ENCODE data around the gene SDHC.

Gene SDHC, protein sequence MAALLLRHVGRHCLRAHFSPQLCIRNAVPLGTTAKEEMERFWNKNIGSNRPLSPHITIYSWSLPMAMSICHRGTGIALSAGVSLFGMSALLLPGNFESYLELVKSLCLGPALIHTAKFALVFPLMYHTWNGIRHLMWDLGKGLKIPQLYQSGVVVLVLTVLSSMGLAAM

GRCh38 chr1:161314201-161314981 is at the start of gene SDHC:
Gene SDHC (plus strand): TSS chr1:161314381. CDS start chr1:161314406, 25 bp downstream.
- peak; percentile 80 to 82 for DNase-seq

GRCh38 chr1:161265305-161265704 is 48.9 kb upstream of the SDHC start:
- no peak for DNase-seq

GRCh38 chr1:161266202-161266601 is 48.0 kb upstream of the SDHC start:
- no peak for DNase-seq

DNA sequence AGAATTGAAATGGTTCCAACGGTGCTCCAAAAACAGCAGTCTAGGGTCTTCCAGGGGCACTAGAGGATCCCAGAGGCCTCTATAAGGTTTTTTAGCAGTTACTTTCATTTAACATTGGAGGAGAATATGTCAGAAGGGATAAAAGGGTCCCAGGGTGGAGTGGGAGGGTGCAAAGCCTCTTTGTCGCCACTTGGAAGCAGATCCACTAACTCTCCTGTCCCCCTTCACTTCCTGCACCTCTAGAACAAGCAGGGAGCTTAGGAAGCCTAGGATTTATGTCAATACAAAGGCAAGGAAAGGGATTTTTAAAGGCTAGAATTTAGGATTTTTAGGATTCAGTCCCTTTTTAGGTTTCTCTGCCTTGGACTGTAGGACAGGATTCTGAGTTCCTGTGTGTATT is 47.3 kb upstream of the SDHC start:
- no peak for DNase-seq

DNA sequence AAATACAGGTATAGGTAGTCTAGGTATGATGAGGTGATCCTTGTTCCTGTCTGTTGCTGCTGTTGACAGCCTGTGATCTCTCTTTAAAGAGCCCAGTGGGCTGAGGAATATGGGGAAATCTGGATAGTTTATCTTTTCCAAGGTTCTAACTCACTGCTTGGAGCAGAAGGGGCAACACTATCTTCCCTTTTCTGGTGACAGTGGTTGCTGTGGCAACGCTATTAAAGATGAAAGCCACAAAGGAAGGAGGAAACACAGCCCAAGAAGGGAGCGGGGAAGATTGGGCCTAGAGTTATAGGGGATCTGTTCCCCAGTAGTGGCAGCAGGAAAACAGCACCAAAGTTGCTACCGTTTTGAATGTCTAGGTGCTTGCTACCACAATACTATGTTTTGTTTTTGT is 46.9 kb upstream of the SDHC start:
- DNase-seq, result peak in 1 of 2 donors; percentile 60

GRCh38 chr1:161273402-161273801 is 40.8 kb upstream of the SDHC start:
- DNase-seq, result no peak

GRCh38 chr1:161274874-161275273 is 39.3 kb upstream of the SDHC start:
- no peak for DNase-seq

DNA sequence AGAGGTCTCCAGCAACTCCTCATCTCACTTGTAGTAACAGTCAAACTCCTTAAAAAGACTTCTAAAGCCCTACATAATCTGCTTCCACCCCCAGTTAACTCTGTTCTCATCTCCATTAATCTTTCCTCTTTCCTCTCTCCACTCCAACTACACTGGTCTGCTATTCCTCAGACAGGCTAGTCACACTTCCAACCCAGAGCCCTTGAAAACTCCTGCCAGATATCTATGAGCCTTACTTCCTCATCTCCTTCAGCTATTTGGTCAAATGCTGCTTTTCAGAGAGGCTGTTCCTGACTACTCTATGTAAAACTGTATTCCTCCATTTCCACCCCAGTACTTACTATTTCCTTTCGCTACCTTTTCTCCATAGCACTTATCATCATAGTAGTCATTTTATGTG is 31.2 kb upstream of the SDHC start:
- DNase-seq, result no peak

DNA sequence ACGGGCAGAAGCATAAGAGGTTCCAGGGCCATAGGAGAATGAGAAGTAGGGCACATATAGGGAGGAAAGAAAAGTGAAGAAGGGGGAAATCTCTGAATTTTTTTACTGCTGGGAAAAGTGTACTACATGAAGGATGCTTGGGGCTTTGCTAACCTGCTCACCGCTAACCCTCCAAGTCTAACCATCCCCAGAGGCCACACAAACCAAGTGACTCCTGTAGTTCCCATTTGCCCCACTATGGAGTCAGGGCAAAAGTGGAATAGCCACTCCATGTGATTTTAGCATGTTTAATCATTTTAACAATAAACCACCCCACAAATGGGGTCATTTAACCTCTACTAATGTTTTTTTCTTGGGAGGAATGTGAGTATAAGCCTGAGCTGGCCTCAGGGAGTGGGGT is 29.1 kb upstream of the SDHC start:
- DNase-seq, result no peak

DNA sequence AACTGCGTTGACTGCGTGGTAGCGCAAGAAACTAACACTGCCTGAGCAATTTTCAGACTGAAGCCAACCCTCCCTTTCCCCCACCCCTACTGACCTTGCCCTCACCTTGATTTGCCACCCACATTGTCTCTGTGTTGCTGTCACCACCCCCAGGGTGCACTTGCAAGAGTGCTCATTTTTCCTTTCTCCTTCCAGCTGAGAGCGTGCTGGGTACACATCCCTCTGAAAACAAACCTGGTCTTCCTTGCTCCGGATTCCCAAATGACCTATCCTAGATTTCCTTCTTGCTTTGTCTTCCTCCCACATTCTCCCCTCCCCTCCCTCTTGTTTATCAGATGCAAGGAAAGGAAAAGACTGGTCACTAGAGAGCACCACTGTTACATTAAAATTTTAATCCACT is 28.7 kb upstream of the SDHC start:
- DNase-seq, result no peak

DNA sequence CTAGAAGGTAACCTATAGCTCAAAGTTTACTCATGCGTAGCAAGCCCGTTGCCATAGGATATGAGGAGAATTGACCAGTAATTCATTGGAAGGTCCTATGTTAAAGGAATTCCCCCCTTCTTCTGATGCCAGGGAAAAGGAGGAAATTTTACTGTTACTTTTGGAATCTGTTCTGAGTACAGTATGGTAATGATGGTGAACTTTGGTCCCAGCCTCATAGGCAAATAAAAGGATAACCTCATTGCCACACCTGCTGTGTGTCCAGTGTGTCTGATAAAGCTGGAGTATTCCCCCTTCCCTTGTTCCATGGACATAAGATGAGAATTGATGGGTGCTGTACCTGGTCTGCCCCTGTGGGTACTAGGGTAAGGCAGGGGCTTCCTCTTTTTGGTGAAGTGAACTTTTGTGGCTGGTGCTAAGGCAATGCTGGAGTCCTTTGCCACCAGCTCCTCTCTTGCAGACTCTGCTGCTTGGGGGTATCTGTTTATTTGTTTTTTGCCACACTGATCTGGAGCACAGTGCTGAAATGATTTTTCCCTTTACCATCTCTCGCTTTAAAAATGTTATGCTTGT is 26.6 kb upstream of the SDHC start:
- DNase-seq, result no peak

- DNase-seq, result no peak
These were observed 23.4 kb upstream of the SDHC start for GRCh38 chr1:161290779-161291178.

DNA sequence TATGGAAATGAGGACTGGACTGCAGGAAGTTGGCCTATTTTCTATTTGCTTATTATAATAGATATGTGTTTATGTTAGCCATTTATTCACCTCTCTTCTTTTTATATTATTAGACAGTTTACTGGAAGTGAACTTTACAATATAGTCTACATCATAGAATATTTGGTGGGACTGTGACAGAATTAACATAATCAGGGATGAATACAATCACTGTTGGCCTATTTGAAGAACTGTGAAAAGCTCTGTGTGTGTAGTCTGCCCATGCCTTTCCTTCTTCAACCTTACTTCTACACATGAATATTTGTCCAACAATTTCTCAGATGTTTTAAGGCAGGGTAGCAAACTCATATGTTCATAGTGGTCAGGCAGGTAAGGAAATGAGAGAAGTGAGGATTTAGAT is 16.8 kb upstream of the SDHC start:
- no peak for DNase-seq

DNA sequence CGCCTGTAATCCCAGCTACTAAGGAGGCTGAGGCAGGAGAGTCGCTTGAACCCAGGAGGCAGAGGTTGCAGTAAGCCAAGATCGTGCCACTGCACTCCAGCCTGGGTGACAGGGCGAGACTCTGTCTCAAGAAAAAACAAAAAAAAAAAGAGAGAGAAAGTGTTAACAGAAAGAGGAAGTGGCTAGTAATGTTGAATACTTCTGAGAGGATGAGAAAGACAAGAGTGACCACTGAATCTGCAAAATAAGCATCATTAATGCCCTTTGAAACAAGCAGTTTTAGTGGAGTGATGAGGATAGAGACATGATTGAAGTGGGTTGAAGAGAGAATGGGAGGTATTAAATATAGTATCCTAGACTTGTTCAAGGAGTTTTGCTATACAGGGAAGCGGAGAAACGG is 16.1 kb upstream of the SDHC start:
- DNase-seq, result no peak

- no peak for DNase-seq
These were observed 14.8 kb upstream of the SDHC start for GRCh38 chr1:161299347-161299746.

DNA sequence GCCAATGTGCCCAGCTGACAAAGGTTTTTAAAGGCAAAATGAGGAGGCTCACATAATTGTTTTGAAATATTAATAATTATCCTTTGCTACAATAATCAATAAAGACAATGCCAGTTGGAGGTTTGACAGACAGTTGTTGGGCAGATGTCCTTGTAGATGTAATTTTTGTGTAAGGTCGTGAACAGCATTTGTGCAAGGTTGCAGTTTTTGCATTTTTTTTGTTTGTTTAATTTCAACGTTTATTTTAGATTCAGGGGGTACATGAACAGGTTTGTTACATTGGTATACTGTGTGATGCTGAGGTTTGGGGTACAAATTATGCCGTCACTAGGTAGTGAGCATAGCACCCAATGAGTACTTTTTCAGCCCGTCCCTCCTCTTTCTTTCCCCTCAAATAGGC is 13.7 kb upstream of the SDHC start:
- DNase-seq, result no peak

DNA sequence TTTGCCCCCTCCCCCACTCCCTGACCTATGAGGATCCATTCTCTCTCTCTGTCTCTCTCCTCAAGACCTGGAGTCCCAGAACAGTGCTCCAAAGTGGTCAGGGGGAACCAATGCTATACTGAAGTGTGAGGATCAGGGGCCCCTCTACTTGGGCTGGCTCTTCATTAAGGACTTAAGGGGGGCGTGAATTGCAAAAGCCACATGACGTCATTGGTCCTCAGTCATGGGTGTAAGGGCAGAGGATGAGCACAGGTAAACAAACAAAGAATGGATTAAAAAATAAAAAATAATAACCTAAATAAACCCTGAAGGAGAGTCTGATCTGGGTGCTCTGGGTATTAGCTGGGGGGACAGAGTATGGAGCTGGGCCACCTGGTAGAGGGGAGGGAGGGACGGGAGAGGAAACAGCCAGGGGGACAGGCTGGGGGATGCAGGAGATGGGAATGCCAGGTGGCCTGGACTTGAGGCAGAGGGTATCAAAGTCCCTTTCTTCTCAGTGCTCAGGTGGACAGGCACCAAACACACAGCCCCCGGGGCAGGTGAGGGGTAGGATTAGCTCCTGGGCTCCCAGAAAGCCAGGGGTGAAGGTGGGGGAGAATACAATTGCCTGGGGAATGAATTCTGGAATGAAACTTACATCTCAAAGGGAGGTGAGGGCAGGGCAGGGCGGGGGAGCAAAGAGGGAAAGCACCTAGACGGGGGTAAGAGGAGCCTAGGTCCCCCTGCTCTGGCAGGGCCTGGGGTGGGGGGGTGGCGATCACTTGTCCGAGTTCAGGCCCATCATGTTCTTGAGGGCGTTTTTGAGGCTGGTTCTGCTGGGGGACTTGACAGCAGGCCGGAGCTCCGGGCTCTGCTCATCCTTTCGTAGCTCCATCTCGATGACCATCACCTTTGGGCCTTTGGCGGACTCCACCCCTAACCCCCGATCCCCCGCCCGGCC is 9.0 kb upstream of the SDHC start:
- no peak for DNase-seq

- peak; percentile 50 to 69 for DNase-seq
These were observed 8.2 kb upstream of the SDHC start for GRCh38 chr1:161305867-161306519.

DNA sequence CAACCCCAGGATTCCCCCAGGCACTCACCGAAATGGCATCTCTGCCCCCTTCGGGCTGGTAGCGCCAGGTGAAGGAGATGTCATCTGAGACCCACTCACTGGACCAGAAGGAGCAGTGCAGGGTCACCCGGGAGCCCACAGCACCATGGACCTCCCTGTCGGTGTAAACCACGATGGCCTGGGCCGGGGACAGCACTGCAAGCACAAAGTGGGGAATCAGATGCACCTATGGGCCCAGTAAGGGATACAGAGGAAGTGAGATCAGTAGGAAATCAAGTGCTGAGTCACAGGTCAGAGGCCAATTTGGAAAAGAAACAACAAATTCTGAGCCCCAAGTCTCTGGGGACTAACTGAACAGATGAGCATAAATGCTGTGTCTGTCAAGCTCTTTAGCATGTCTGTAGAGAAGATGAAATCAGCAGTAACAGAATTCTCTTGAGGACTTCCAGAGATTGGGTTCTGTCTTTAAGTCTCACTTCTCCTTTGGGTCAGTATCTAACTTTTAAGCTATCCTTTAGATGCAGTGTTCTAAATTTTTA is 6.9 kb upstream of the SDHC start:
- DNase-seq, result peak in 1 of 2 donors; percentile 22

GRCh38 chr1:161307892-161308638 is 6.1 kb upstream of the SDHC start:
- DNase-seq, result no peak

DNA sequence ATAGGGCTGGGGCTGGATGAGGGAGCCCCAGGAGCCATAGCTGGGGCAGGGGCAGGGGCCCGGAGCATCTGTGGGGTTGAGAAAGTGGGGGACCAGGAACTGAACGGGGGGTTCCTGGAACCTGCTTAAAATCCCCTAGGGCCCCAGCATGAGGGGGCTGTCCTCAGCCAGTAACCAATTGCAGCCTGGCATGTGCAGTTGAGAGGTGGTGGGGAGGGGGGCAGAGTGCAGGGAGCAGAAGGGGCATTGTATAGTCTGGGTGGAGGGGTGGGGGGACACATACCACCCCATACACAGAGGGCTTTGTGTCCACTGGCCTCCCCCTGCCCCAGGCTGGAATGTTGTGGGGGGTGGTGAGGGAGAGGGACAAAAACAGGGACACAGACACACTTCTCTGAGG is 4.3 kb upstream of the SDHC start, which contains the start of gene MPZ:
MPZ (minus strand) TSS at position 101 of the 400 bp plus-strand sequence; CDS start at position 38, 63 bp downstream.
- no peak for DNase-seq

Data from bone marrow (tissue), 2 donors.